ENCODE results near the gene TM2D3.

TM2D3 gene

GRCh38 chr15:101652098-101652785 is at the start of gene TM2D3:
TSS of gene TM2D3 (minus strand) at chr15:101652381. CDS start at chr15:101652361, 20 bp downstream.
- DNase-seq, result peak; percentile 88

- DNase-seq, result no peak
Observed at GRCh38 chr15:101698314-101698713, 46.1 kb upstream of the TM2D3 start.

- no peak for DNase-seq
Observed at GRCh38 chr15:101697488-101697887, 45.3 kb upstream of the TM2D3 start.

- DNase-seq, result no peak
Observed at GRCh38 chr15:101696829-101697228, 44.6 kb upstream of the TM2D3 start.

- DNase-seq, result no peak
Observed at GRCh38 chr15:101694261-101694660, 42.1 kb upstream of the TM2D3 start.

GRCh38 chr15:101692801-101693598 is 40.8 kb upstream of the TM2D3 start:
- no peak for DNase-seq

GRCh38 chr15:101689901-101690300 is 37.7 kb upstream of the TM2D3 start:
- DNase-seq, result no peak

- DNase-seq, result no peak
Observed at GRCh38 chr15:101686718-101687117, 34.5 kb upstream of the TM2D3 start.

- DNase-seq, result no peak
Observed at GRCh38 chr15:101684877-101685276, 32.7 kb upstream of the TM2D3 start.

GRCh38 chr15:101684384-101684783 is 32.2 kb upstream of the TM2D3 start:
- no peak for DNase-seq

- DNase-seq, result no peak
Observed at GRCh38 chr15:101679806-101680205, 27.6 kb upstream of the TM2D3 start.

- DNase-seq, result no peak
Observed at GRCh38 chr15:101676921-101677329, 24.7 kb upstream of the TM2D3 start.

- peak; percentile 43 for DNase-seq
Observed at GRCh38 chr15:101675796-101676582, 23.8 kb upstream of the TM2D3 start.

GRCh38 chr15:101675015-101675414 is 22.8 kb upstream of the TM2D3 start:
- peak; percentile 48 for DNase-seq

GRCh38 chr15:101672298-101672697 is 20.1 kb upstream of the TM2D3 start:
- no peak for DNase-seq

GRCh38 chr15:101669744-101670143 is 17.6 kb upstream of the TM2D3 start:
- peak; percentile 51 for DNase-seq

- peak; percentile 86 for DNase-seq
Observed at GRCh38 chr15:101667881-101668280, 15.7 kb upstream of the TM2D3 start.

GRCh38 chr15:101664303-101664913 is 12.2 kb upstream of the TM2D3 start:
- no peak for DNase-seq

GRCh38 chr15:101662203-101662602 is 10.0 kb upstream of the TM2D3 start:
- DNase-seq, result no peak

- DNase-seq, result no peak
Observed at GRCh38 chr15:101660005-101660404, 7.8 kb upstream of the TM2D3 start.

- peak; percentile 26 for DNase-seq
Observed at GRCh38 chr15:101657968-101658784, 6.0 kb upstream of the TM2D3 start.

GRCh38 chr15:101657171-101657570 is 5.0 kb upstream of the TM2D3 start:
- no peak for DNase-seq
